IMR-90 (cell line): Measurements from ENCODE around the gene PDE4B. TPM values are rescaled to one million over a fixed set of nuclear protein-coding genes. Genes with fewer than 3 reads are reported as not detected.

Experiments
- ATAC-seq: fragments of 200-7000 bp; cut with Tn5 transposase; 2 replicates; pipeline ENCODE4 v1.9.1; 2020; ENCODE audit warnings: low read depth, mild to moderate bottlenecking, moderate library complexity
- BruUV-seq: library from RNA; stranded (reverse); fragments of 400-500 nt; replicated peaks from 2 replicates; lab custom pipeline; 2021; lab: Mats Ljungman, UMichigan
- CTCF ChIA-PET: fragments of 300-600 bp; formaldehyde crosslinking; extraction: SDS; loops from one replicate; lab custom pipeline; 2021; ENCODE audit warnings: antibody characterized with exemption; lab: Yijun Ruan, JAX
- POLR2A ChIA-PET: fragments of 300-600 bp; sonication (Branson Sonifier 250); formaldehyde crosslinking; loops from one replicate; lab custom pipeline; 2022; ENCODE audit warnings: antibody characterized with exemption; ENCODE audit not compliant: unreplicated experiment; lab: Charles Lee
- DNase-seq: peaks from one replicate; pipeline ENCODE4 v3.0.0; 2013
- H2AFZ ChIP-seq: replicated peaks from 2 replicates; pipeline ENCODE3; 2013; ENCODE audit warnings: low read length, mild to moderate bottlenecking; ENCODE audit not compliant: poor library complexity
- H2AK5ac ChIP-seq: 2 replicates; pipeline ENCODE4 v1.6.1; 2013; ENCODE audit warnings: low read depth, low read length, inconsistent platforms
- H2AK9ac ChIP-seq: replicated peaks from 2 replicates; pipeline ENCODE3; 2013; ENCODE audit warnings: mild to moderate bottlenecking, low read depth, low read length, moderate library complexity; ENCODE audit not compliant: poor library complexity
- H2BK120ac ChIP-seq: 2 replicates; pipeline ENCODE4 v1.6.1; 2013; ENCODE audit warnings: low read depth, low read length, inconsistent platforms
- H2BK15ac ChIP-seq: 3 replicates; pipeline ENCODE4 v1.6.1; 2013; ENCODE audit warnings: low read depth, low read length, inconsistent platforms
- H2BK20ac ChIP-seq: 2 replicates; pipeline ENCODE4 v1.6.1; 2013; ENCODE audit warnings: low read depth, mild to moderate bottlenecking, inconsistent platforms, low read length, moderate library complexity
- H2BK5ac ChIP-seq: 2 replicates; pipeline ENCODE4 v1.6.1; 2013; ENCODE audit warnings: mild to moderate bottlenecking, low read depth, low read length, inconsistent platforms; ENCODE audit not compliant: poor library complexity, severe bottlenecking
- H3K14ac ChIP-seq: replicated peaks from 2 replicates; pipeline ENCODE4 v1.6.1; 2013; ENCODE audit warnings: low read depth, low read length, inconsistent platforms
- H3K18ac ChIP-seq: 2 replicates; pipeline ENCODE4 v1.6.1; 2013; ENCODE audit warnings: low read depth, low read length, control low read depth
- H3K23ac ChIP-seq: 2 replicates; pipeline ENCODE4 v1.6.1; 2013; ENCODE audit warnings: low read depth, low read length, inconsistent platforms
- H3K27ac ChIP-seq: 2 replicates; pipeline ENCODE4 v1.5.1; 2013; ENCODE audit warnings: mild to moderate bottlenecking, control low read depth, low read length; ENCODE audit not compliant: insufficient read depth
- H3K27me3 ChIP-seq: 2 replicates; pipeline ENCODE4 v1.6.1; 2013; ENCODE audit warnings: low read length; ENCODE audit not compliant: control insufficient read depth, insufficient read depth
- H3K36me3 ChIP-seq: 2 replicates; pipeline ENCODE4 v1.6.1; 2013; ENCODE audit warnings: low read length, mixed read lengths; ENCODE audit not compliant: control insufficient read depth, insufficient read depth
- H3K4ac ChIP-seq: 2 replicates; pipeline ENCODE4 v1.6.1; 2013; ENCODE audit warnings: low read depth, low read length, inconsistent platforms
- H3K4me1 ChIP-seq: 2 replicates; pipeline ENCODE4 v1.6.1; 2013; ENCODE audit warnings: low read length, mixed read lengths; ENCODE audit not compliant: control insufficient read depth, insufficient read depth
- H3K4me2 ChIP-seq: 2 replicates; pipeline ENCODE4 v1.6.1; 2013; ENCODE audit warnings: low read depth, mild to moderate bottlenecking, control low read depth, low read length, moderate library complexity
- H3K4me3 ChIP-seq: 2 replicates; pipeline ENCODE4 v1.5.1; 2013; ENCODE audit warnings: low read depth, mild to moderate bottlenecking, control low read depth, low read length, moderate library complexity; ENCODE audit not compliant: insufficient read depth
- H3K56ac ChIP-seq: 2 replicates; pipeline ENCODE4 v1.6.1; 2013; ENCODE audit warnings: low read length, inconsistent platforms; ENCODE audit not compliant: insufficient read depth; ENCODE audit errors: extremely low read depth
- H3K79me1 ChIP-seq, 2 experiments: 2 replicates each; pipeline ENCODE4 v1.6.1; 2013; ENCODE audit warnings: low read length in 2 of 2, inconsistent platforms in 1 of 2, low read depth in 1 of 2
- H3K9ac ChIP-seq: 2 replicates; pipeline ENCODE4 v1.6.1; 2013; ENCODE audit warnings: low read depth, low read length, control low read depth
- H3K9me1 ChIP-seq: 2 replicates; pipeline ENCODE4 v1.6.1; 2013; ENCODE audit warnings: low read length, inconsistent platforms; ENCODE audit not compliant: insufficient read depth
- H3K9me3 ChIP-seq: 2 replicates; pipeline ENCODE4 v1.6.1; 2013; ENCODE audit warnings: low read length; ENCODE audit not compliant: control insufficient read depth, insufficient read depth
- H4K20me1 ChIP-seq: 2 replicates; pipeline ENCODE4 v1.6.1; 2013; ENCODE audit warnings: low read length, inconsistent platforms; ENCODE audit not compliant: insufficient read depth
- H4K5ac ChIP-seq: 2 replicates; pipeline ENCODE4 v1.6.1; 2013; ENCODE audit warnings: mild to moderate bottlenecking, low read depth, low read length, control low read depth
- H4K8ac ChIP-seq, 2 experiments: 2 replicates each; pipeline ENCODE4 v1.6.1; 2013; ENCODE audit warnings: low read depth in 2 of 2, low read length in 2 of 2, control low read depth in 1 of 2, inconsistent platforms in 1 of 2
- H4K91ac ChIP-seq: 2 replicates; pipeline ENCODE4 v1.6.1; 2013; ENCODE audit warnings: low read depth, low read length, inconsistent platforms; ENCODE audit not compliant: insufficient read depth
- BHLHE40 ChIP-seq: fragments of 150-350 bp; IDR thresholded peaks from 2 replicates; pipeline ENCODE4 v1.6.1; 2016; ENCODE audit warnings: mild to moderate bottlenecking, low read depth, low read length
- CEBPB ChIP-seq: IDR thresholded peaks from 2 replicates; pipeline ENCODE4 v1.6.1; 2012; ENCODE audit warnings: low read depth, low read length, improper control_type of control experiment
- CTCF ChIP-seq: conservative IDR thresholded peaks from 2 replicates; pipeline ENCODE4 v1.5.1; 2012; ENCODE audit warnings: mild to moderate bottlenecking, low read depth, low read length, improper control_type of control experiment
- ELK1 ChIP-seq: fragments of 150-350 bp; IDR thresholded peaks from 2 replicates; pipeline ENCODE4 v1.6.1; 2016; ENCODE audit warnings: low read depth, mild to moderate bottlenecking, low read length, moderate library complexity, borderline replicate concordance
- FOS ChIP-seq: fragments of 150-350 bp; IDR thresholded peaks from 2 replicates; pipeline ENCODE4 v1.6.1; 2016; ENCODE audit warnings: low read depth, low read length
- MAZ ChIP-seq: IDR thresholded peaks from 2 replicates; pipeline ENCODE4 v1.6.1; 2012; ENCODE audit warnings: low read depth, mild to moderate bottlenecking, low read length, improper control_type of control experiment, moderate library complexity, borderline replicate concordance
- RAD21 ChIP-seq: IDR thresholded peaks from 2 replicates; pipeline ENCODE4 v1.6.1; 2012; ENCODE audit warnings: low read length, improper control_type of control experiment
- RCOR1 ChIP-seq: IDR thresholded peaks from 2 replicates; pipeline ENCODE4 v1.6.1; 2012; ENCODE audit warnings: mild to moderate bottlenecking, low read length, improper control_type of control experiment; ENCODE audit not compliant: insufficient replicate concordance
- RFX5 ChIP-seq: IDR thresholded peaks from 2 replicates; pipeline ENCODE4 v1.8.0; 2012; ENCODE audit warnings: low read depth, mild to moderate bottlenecking, low read length, moderate library complexity
- USF2 ChIP-seq: fragments of 150-350 bp; IDR thresholded peaks from 2 replicates; pipeline ENCODE4 v1.6.1; 2017; ENCODE audit warnings: mild to moderate bottlenecking, antibody characterized with exemption, low read length, low read depth
- whole genome bisulfite sequencing, 2 experiments: methylation state at CpG; one replicate each; pipeline versions ENCODE4 v1.1.5 to v1.1.7; 2013; ENCODE audit warnings: missing lambda C conversion rate in 2 of 2; ENCODE audit not compliant: insufficient read length in 1 of 2; ENCODE audit errors: extremely low coverage in 2 of 2; 5-methylcytosine and 5-hydroxymethylcytosine counted together
- dilution Hi-C: fragments of 300-500 bp; cut with HindIII; formaldehyde crosslinking; loops from one replicate; pipeline ENCODE4 v1.14.3; 2018; ENCODE audit warnings: low sequenced_read_pairs; ENCODE audit not compliant: unreplicated experiment
- in situ Hi-C: fragments of 300-500 bp; cut with MboI; formaldehyde crosslinking; loops from 3 replicates; pipeline ENCODE4 v1.14.3; 2019; ENCODE audit warnings: low sequenced_read_pairs, inconsistent platforms, mixed read lengths
- intact Hi-C: fragments of 100-400 bp; cut with micrococcal nuclease; formaldehyde crosslinking; loops from 2 replicates; pipeline ENCODE4 v1.10.0; 2022
- polyA plus RNA-seq, 3 experiments: library from polyadenylated mRNA; depleted of rRNA; stranded (reverse); fragments of >200 nt; gene quantifications; 2 replicates each; pipeline ENCODE4 v1.2.3, GENCODE V29; 2012; ENCODE audit warnings: low replicate concordance in 1 of 3
- total RNA-seq: library from RNA; depleted of rRNA; stranded (reverse); fragments of >200 nt; gene quantifications from 2 replicates; pipeline ENCODE4 v1.2.3, GENCODE V29; 2012

Gene PDE4B
- total and polyA plus RNA-seq, 2 of the 4 experiments (the other 2 are of a cell fraction): 5.8 to 21.3 TPM

- H3K9me3 ChIP-seq: peaks cover 5% of the 10 kb centered on the region
- no peak overlapping the region; the same call in 1 of the 2 replicates for H2BK120ac ChIP-seq
- H3K4me2 ChIP-seq: peak overlapping the region; percentile 79
- no peak overlapping the region for H4K91ac ChIP-seq
- WGBS, 2 experiments: 0% methylated on average over 1 of the region's 20 CpGs; no CpG with 5 or more reads in 1 of the 2 experiments
- peaks cover 2% of the 10 kb centered on the region; the same call in 1 of the 2 replicates for H3K4me1 ChIP-seq
- no peaks in the 10 kb centered on the region for H4K20me1 ChIP-seq
- H3K27ac ChIP-seq: no peak overlapping the region
- peak overlapping the region; percentile 74 for H3K23ac ChIP-seq
- no peak overlapping the region for H3K56ac ChIP-seq
- no peak for TF ChIP-seq CTCF
- no peak for TF ChIP-seq ELK1
- no peak for TF ChIP-seq RFX5
- no peak for TF ChIP-seq RAD21
- TF ChIP-seq MAZ: no peak
- no peak for TF ChIP-seq CEBPB
- TF ChIP-seq FOS: no peak
- no peak for TF ChIP-seq USF2
- no peak for TF ChIP-seq RCOR1
- TF ChIP-seq BHLHE40: no peak
- no peak overlapping the region; a peak in 1 of 4 replicates for H4K8ac ChIP-seq
- DNase-seq (peak; percentile 11), ATAC-seq (peak; percentile 16)
- no peak overlapping the region for H4K5ac ChIP-seq
- no peak overlapping the region for H2BK5ac ChIP-seq
- in situ Hi-C loops: no loop called here
- no peaks in the 10 kb centered on the region for H3K36me3 ChIP-seq
- H3K79me1 ChIP-seq: no peaks in the 10 kb centered on the region
- H3K9ac ChIP-seq: peak overlapping the region; percentile 56
- no peak overlapping the region for H3K18ac ChIP-seq
- H3K27me3 ChIP-seq: peaks cover 4% of the 10 kb centered on the region
- intact Hi-C loops: loop anchor here (10.0 kb wide), 2 partner anchors 161 to 451 kb away; no protein-coding TSS in a partner anchor
- H3K14ac ChIP-seq: no peak overlapping the region
- H2AK5ac ChIP-seq: no peak overlapping the region
- ChIA-PET POLR2A (no interaction called here), CTCF (no interaction called here)
- H3K9me1 ChIP-seq: no peaks in the 10 kb centered on the region
- H2BK15ac ChIP-seq: no peak overlapping the region
- H2AFZ ChIP-seq: peak overlapping the region; percentile 95
- BruUV-seq: no TSS peak
- dilution Hi-C loops: no loop called here
- H2AK9ac ChIP-seq: peak overlapping the region; percentile 59
- H2BK20ac ChIP-seq: no peak overlapping the region
- H3K4ac ChIP-seq: 0 out of 2 replicates have a peak overlapping the region, but pooled peaks have one; percentile 23
- peak overlapping the region; percentile 53 for H3K4me3 ChIP-seq
Observed at GRCh38 chr1:65793359-65793732, 651 bp downstream of the PDE4B start.
